Natural killer cell (primary cell): ENCODE data around the gene SENP6. TPM values are rescaled to one million over a fixed set of nuclear protein-coding genes. Genes with fewer than 3 reads are reported as not detected.
"Not testable (repeated sequence)": the region's sequence is repeated elsewhere in the genome, so short reads cannot be mapped to it uniquely, and the experiment has no call there.

Experiments used
- ATAC-seq, 3 donors: fragments of 150-1000 bp in 2 of 3; fragments of 200-7000 bp in 1 of 3; cut with Tn5 transposase; 1 replicate in 1 of 3; 2 replicates in 2 of 3; pipeline ENCODE4 v1.10.0; 2021; ENCODE audit warnings: mild to moderate bottlenecking in 2 of 3, moderate library complexity in 2 of 3
- DNase-seq, 2 donors: peaks; one replicate each; pipeline versions ENCODE4 v3.0.0 to v3.0.0-alpha.2; 2013 to 2021; ENCODE audit warnings: mixed read lengths in 1 of 2
- H3K27ac ChIP-seq: one replicate; pipeline ENCODE4 v1.5.1; 2013; ENCODE audit warnings: mild to moderate bottlenecking, low read length
- H3K27me3 ChIP-seq: one replicate; pipeline ENCODE4 v1.6.1; 2013; ENCODE audit warnings: low read length; ENCODE audit not compliant: control insufficient read depth, insufficient read depth
- H3K36me3 ChIP-seq: one replicate; pipeline ENCODE4 v1.6.1; 2013; ENCODE audit warnings: low read length; ENCODE audit not compliant: control insufficient read depth, insufficient read depth
- H3K4me1 ChIP-seq: one replicate; pipeline ENCODE4 v1.6.1; 2013; ENCODE audit warnings: low read length; ENCODE audit not compliant: control insufficient read depth, insufficient read depth
- H3K4me3 ChIP-seq: one replicate; pipeline ENCODE4 v1.5.1; 2013; ENCODE audit warnings: low read length
- H3K9me3 ChIP-seq: one replicate; pipeline ENCODE4 v1.6.1; 2013; ENCODE audit warnings: low read length; ENCODE audit not compliant: control insufficient read depth, insufficient read depth
- H3K27ac Mint-ChIP-seq, 2 donors: one replicate each; pipeline ENCODE4 v1.8.0; 2022; ENCODE audit warnings: mild to moderate bottlenecking in 2 of 2, mixed read lengths in 2 of 2, moderate library complexity in 1 of 2
- H3K27me3 Mint-ChIP-seq, 2 donors: one replicate each; pipeline ENCODE4 v1.8.0; 2022; ENCODE audit warnings: low read depth in 2 of 2, mixed read lengths in 2 of 2
- H3K36me3 Mint-ChIP-seq: one replicate; pipeline ENCODE4 v1.8.0; 2022; ENCODE audit warnings: mixed read lengths
- H3K4me1 Mint-ChIP-seq, 2 donors: one replicate each; pipeline ENCODE4 v1.8.0; 2022; ENCODE audit warnings: mixed read lengths in 2 of 2
- H3K4me3 Mint-ChIP-seq: one replicate; pipeline ENCODE4 v1.8.0; 2022; ENCODE audit warnings: mild to moderate bottlenecking, moderate library complexity, mixed read lengths
- H3K9me3 Mint-ChIP-seq, 2 donors: one replicate each; pipeline ENCODE4 v1.8.0; 2022; ENCODE audit warnings: mixed read lengths in 2 of 2
- WGBS: methylation state at CpG from one replicate; pipeline ENCODE4 v1.1.7; 2013; ENCODE audit warnings: missing lambda C conversion rate; ENCODE audit not compliant: insufficient coverage; 5-methylcytosine and 5-hydroxymethylcytosine counted together
- intact Hi-C: fragments of 100-400 bp; cut with micrococcal nuclease; formaldehyde crosslinking; loops from one replicate; pipeline ENCODE4 v1.14.2; 2022
- total RNA-seq, 4 donors: library from RNA; stranded (reverse); fragments of 120-200 nt in 1 of 4; gene quantifications; one replicate each; pipeline versions ENCODE4 v1.2.3 to v1.2.4, GENCODE V29; 2013 to 2022
- TF ChIP-seq, protein P1 (sequence below): fragments of 200-600 bp; IDR thresholded peaks from one replicate; pipeline ENCODE4 v1.8.0; 2022; ENCODE audit warnings: antibody characterized with exemption

The SENP6 gene
- total RNA-seq, 3 donors from 2014 or later (not counting 1 experiment from before 2014, with no cell fraction given): 102 to 117 (median 108) TPM

DNA sequence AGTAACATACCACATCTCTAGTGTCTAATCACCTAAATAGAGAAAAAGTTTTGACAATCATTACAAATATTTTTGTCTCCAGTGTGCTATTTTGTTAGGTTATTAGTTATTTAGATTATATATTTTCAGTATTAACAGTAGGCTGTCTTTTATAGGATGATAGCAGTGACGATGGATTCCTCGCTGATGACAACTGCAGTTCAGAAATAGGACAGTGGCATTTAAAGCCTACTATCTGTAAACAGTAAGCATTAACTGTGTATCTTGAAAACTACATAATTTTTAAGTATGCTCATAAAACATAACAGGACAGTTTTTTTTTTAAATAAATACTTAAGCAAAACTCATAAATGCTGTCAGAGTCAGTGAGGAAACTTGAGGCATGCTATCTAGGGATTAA, 109.5 kb downstream of the SENP6 start:
- WGBS: 100% methylated on average over 2 of the region's 2 CpGs
- peaks cover 62% of the 10 kb centered on the region for H3K36me3 ChIP-seq
- intact Hi-C loops: no loop called here

GRCh38 chr6:75719133-75719532, 117.5 kb downstream of the SENP6 start:
- Mint-ChIP-seq H3K9me3 (no peaks in the 10 kb centered on the region), H3K36me3 (peaks cover 15% of the 10 kb centered on the region), H3K27me3 (no peaks in the 10 kb centered on the region), H3K4me1 (no peaks in the 10 kb centered on the region), H3K4me3 (no peak overlapping the region), H3K27ac (no peak overlapping the region)
- no peaks in the 10 kb centered on the region for H3K9me3 ChIP-seq
- 97% methylated on average over 3 of the region's 3 CpGs for WGBS
- DNase-seq (no peak), ATAC-seq (no peak)
- intact Hi-C loops: no loop called here
- H3K27me3 ChIP-seq: no peaks in the 10 kb centered on the region
- H3K27ac ChIP-seq: no peak overlapping the region
- peaks cover 21% of the 10 kb centered on the region for H3K36me3 ChIP-seq
- H3K4me1 ChIP-seq: no peaks in the 10 kb centered on the region
- H3K4me3 ChIP-seq: no peak overlapping the region
- TF ChIP-seq, protein P1, sequence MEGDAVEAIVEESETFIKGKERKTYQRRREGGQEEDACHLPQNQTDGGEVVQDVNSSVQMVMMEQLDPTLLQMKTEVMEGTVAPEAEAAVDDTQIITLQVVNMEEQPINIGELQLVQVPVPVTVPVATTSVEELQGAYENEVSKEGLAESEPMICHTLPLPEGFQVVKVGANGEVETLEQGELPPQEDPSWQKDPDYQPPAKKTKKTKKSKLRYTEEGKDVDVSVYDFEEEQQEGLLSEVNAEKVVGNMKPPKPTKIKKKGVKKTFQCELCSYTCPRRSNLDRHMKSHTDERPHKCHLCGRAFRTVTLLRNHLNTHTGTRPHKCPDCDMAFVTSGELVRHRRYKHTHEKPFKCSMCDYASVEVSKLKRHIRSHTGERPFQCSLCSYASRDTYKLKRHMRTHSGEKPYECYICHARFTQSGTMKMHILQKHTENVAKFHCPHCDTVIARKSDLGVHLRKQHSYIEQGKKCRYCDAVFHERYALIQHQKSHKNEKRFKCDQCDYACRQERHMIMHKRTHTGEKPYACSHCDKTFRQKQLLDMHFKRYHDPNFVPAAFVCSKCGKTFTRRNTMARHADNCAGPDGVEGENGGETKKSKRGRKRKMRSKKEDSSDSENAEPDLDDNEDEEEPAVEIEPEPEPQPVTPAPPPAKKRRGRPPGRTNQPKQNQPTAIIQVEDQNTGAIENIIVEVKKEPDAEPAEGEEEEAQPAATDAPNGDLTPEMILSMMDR: no peak

More for the DNA sequence above, 109.5 kb downstream of the SENP6 start:
- Mint-ChIP-seq H3K36me3 (peaks cover 18% of the 10 kb centered on the region), H3K9me3 (no peaks in the 10 kb centered on the region), H3K27ac (no peak overlapping the region), H3K4me3 (no peak overlapping the region), H3K27me3 (no peaks in the 10 kb centered on the region), H3K4me1 (no peaks in the 10 kb centered on the region)
- no peak overlapping the region for H3K27ac ChIP-seq
- ATAC-seq (no peak), DNase-seq (no peak)
- H3K4me3 ChIP-seq: no peak overlapping the region
- no peaks in the 10 kb centered on the region for H3K4me1 ChIP-seq
- no peaks in the 10 kb centered on the region for H3K27me3 ChIP-seq
- TF ChIP-seq, protein P1: no peak
- no peaks in the 10 kb centered on the region for H3K9me3 ChIP-seq

GRCh38 chr6:75723382-75723781, 121.7 kb downstream of the SENP6 start:
- Mint-ChIP-seq H3K27me3 (no peaks in the 10 kb centered on the region), H3K9me3 (no peaks in the 10 kb centered on the region), H3K4me1 (no peaks in the 10 kb centered on the region), H3K27ac (no peak overlapping the region), H3K4me3 (no peak overlapping the region), H3K36me3 (no peaks in the 10 kb centered on the region)
- Histone ChIP-seq H3K4me3 (no peak overlapping the region), H3K27me3 (no peaks in the 10 kb centered on the region), H3K27ac (no peak overlapping the region), H3K9me3 (no peaks in the 10 kb centered on the region), H3K36me3 (no peaks in the 10 kb centered on the region), H3K4me1 (no peaks in the 10 kb centered on the region)
- intact Hi-C loops: no loop called here
- WGBS: 80% methylated on average over 1 of the region's 2 CpGs
- TF ChIP-seq, protein P1: no peak
- ATAC-seq: no peak
- DNase-seq: no peak

- H3K4me1 Mint-ChIP-seq: no peaks in the 10 kb centered on the region
- H3K36me3 ChIP-seq: no peaks in the 10 kb centered on the region
- WGBS: 93% methylated on average over 2 of the region's 2 CpGs
- H3K36me3 Mint-ChIP-seq: no peaks in the 10 kb centered on the region
- TF ChIP-seq, protein P1: no peak
- no peaks in the 10 kb centered on the region for H3K9me3 Mint-ChIP-seq
- no peak overlapping the region for H3K4me3 ChIP-seq
- H3K4me3 Mint-ChIP-seq: no peak overlapping the region
- H3K4me1 ChIP-seq: no peaks in the 10 kb centered on the region
- no peaks in the 10 kb centered on the region for H3K27me3 ChIP-seq
- H3K27ac ChIP-seq: no peak overlapping the region
- intact Hi-C loops: no loop called here
- ATAC-seq: no peak
- DNase-seq: no peak
- H3K9me3 ChIP-seq: no peaks in the 10 kb centered on the region
- H3K27me3 Mint-ChIP-seq: no peaks in the 10 kb centered on the region
- no peak overlapping the region for H3K27ac Mint-ChIP-seq
These were observed 125.5 kb downstream of the SENP6 start for GRCh38 chr6:75727206-75727605.

DNA sequence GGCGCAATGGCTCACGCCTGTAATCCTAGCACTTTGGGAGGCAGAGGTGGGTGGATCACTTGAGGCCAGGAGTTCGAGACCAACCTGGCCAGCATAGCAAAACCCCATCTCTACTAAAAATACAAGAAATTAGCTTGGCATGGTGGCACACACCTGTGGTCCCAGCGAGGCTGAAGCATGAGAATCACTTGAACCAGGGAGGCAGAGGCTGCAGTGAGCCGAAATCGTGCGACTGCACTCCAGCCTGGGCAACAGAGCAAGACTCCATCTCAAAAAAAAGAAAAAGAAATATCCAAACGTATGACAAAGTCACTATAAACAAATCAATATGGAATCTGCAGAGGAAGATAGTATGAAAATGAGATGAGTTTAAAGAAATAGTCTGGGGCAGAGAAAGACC, 129.3 kb downstream of the SENP6 start:
- DNase-seq, H3K27ac Mint-ChIP-seq, ATAC-seq, H3K4me1 ChIP-seq, H3K9me3 Mint-ChIP-seq, H3K4me1 Mint-ChIP-seq, H3K27me3 Mint-ChIP-seq, H3K36me3 Mint-ChIP-seq, H3K27ac ChIP-seq, intact Hi-C loops, H3K36me3 ChIP-seq, H3K9me3 ChIP-seq, H3K27me3 ChIP-seq, H3K4me3 Mint-ChIP-seq, H3K4me3 ChIP-seq: not testable (repeated sequence)
- 88% methylated on average over 7 of the region's 8 CpGs for WGBS
